SK-N-SH treated with all-trans-retinoic acid at 6 μM for 48 hours (cell line): ENCODE data around the gene ZNF423.

ENCODE experiments used
- CREB5 ChIP-seq: fragments of 250-450 bp; sonication (Bioruptor Pico); IDR thresholded peaks from 2 replicates; pipeline ENCODE4 v1.5.1; 2020; ENCODE audit warnings: low read depth, mild to moderate bottlenecking, moderate library complexity
- CSDC2 ChIP-seq: fragments of 250-450 bp; sonication (Bioruptor Pico); IDR thresholded peaks from 2 replicates; pipeline ENCODE4 v1.5.0; 2020; ENCODE audit warnings: mild to moderate bottlenecking, moderate library complexity
- ESRRG ChIP-seq: fragments of 250-450 bp; sonication (Bioruptor Pico); IDR thresholded peaks from 2 replicates; pipeline ENCODE4 v1.6.1; 2021; ENCODE audit warnings: mild to moderate bottlenecking
- OSR1 ChIP-seq: fragments of 250-450 bp; sonication (Bioruptor Pico); IDR thresholded peaks from 2 replicates; pipeline ENCODE4 v1.8.0; 2022; ENCODE audit warnings: moderate library complexity, mild to moderate bottlenecking, inconsistent platforms
- POU6F1 ChIP-seq: fragments of 250-450 bp; sonication (Bioruptor Pico); IDR thresholded peaks from 2 replicates; pipeline ENCODE4 v1.8.0; 2021; ENCODE audit warnings: low read depth, mild to moderate bottlenecking, moderate library complexity, borderline replicate concordance
- PPARA ChIP-seq: fragments of 250-450 bp; sonication (Bioruptor Pico); IDR thresholded peaks from 2 replicates; pipeline ENCODE4 v1.5.0; 2020; ENCODE audit warnings: mild to moderate bottlenecking, borderline replicate concordance
- RARB ChIP-seq: fragments of 250-450 bp; sonication (Bioruptor Pico); IDR thresholded peaks from 2 replicates; pipeline ENCODE4 v1.8.0; 2021; ENCODE audit warnings: mild to moderate bottlenecking, moderate library complexity
- TCF4 ChIP-seq: fragments of 250-450 bp; sonication (Bioruptor Pico); IDR thresholded peaks from 2 replicates; pipeline ENCODE4 v1.8.0; 2021; ENCODE audit warnings: mild to moderate bottlenecking, moderate library complexity, borderline replicate concordance
- ZFP3 ChIP-seq: fragments of 250-450 bp; sonication (Bioruptor Pico); IDR thresholded peaks from 2 replicates; pipeline ENCODE4 v1.5.0; 2020; ENCODE audit warnings: mild to moderate bottlenecking, moderate library complexity
- ZFP30 ChIP-seq: fragments of 450-650 bp; formaldehyde crosslinking; IDR thresholded peaks from 2 replicates; pipeline ENCODE4 v1.5.0; 2022; ENCODE audit warnings: mild to moderate bottlenecking, moderate library complexity
- ZNF70 ChIP-seq: fragments of 450-650 bp; formaldehyde crosslinking; IDR thresholded peaks from 2 replicates; pipeline ENCODE4 v1.5.0; 2020; ENCODE audit warnings: mild to moderate bottlenecking, moderate library complexity
- TF ChIP-seq, protein P1 (sequence below): fragments of 250-450 bp; sonication (Bioruptor Pico); IDR thresholded peaks from 2 replicates; pipeline ENCODE4 v1.5.1; 2021; ENCODE audit warnings: mild to moderate bottlenecking, moderate library complexity
- TF ChIP-seq, protein P2 (sequence below): fragments of 250-450 bp; sonication (Bioruptor Pico); IDR thresholded peaks from 2 replicates; pipeline ENCODE4 v1.8.0; 2020; ENCODE audit warnings: mild to moderate bottlenecking, moderate library complexity, borderline replicate concordance

DNA sequence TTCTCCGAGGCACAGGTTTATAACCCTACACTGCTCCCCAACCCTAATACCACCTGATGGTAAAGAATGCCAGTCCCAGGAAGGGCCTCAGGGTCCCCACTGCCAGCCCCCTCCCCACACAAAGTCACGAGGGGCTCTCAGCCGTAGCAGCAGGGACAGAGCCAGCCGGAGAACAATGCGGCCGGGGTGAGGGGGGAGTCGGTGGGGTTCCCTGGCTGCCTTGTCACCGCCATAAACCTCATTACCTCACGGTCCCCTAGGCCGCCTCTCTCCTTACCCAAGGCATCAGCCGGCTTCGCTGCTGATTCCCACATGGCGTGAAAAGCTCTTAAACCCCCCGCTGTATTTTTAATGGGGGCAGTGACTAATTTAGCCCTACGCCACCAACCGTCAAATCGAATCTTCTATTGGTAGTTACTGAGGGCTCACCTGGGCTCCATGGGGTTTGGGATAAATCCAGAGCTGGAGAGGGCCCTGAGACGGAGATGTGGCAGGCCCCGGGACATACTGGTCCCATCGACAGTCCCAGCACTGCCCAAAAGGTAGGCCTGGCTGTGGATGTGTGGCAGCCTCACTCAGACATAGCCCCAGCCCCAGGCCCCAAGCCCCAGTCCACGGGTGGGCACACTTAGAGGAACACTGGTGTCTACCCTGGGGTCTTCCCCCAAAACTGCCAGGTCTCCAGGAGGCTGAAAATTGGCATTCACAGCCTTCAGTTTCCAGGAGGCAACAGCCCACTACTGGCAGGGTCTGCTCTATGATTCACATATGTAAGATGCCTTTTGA is 367.0 kb downstream of the ZNF423 start:
- TF ChIP-seq ZFP3 (CRISPR knock-in tag) (no peak), ESRRG (CRISPR knock-in tag) (no peak), PPARA (CRISPR knock-in tag) (no peak), POU6F1 (CRISPR knock-in tag) (no peak), ZFP30 (CRISPR knock-in tag) (no peak), CSDC2 (no peak), OSR1 (no peak), RARB (CRISPR knock-in tag) (no peak), CREB5 (CRISPR knock-in tag) (no peak), ZNF70 (CRISPR knock-in tag) (no peak), TCF4 (no peak)
- TF ChIP-seq, protein P1, sequence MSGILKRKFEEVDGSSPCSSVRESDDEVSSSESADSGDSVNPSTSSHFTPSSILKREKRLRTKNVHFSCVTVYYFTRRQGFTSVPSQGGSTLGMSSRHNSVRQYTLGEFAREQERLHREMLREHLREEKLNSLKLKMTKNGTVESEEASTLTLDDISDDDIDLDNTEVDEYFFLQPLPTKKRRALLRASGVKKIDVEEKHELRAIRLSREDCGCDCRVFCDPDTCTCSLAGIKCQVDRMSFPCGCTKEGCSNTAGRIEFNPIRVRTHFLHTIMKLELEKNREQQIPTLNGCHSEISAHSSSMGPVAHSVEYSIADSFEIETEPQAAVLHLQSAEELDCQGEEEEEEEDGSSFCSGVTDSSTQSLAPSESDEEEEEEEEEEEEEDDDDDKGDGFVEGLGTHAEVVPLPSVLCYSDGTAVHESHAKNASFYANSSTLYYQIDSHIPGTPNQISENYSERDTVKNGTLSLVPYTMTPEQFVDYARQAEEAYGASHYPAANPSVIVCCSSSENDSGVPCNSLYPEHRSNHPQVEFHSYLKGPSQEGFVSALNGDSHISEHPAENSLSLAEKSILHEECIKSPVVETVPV (CRISPR knock-in tag): no peak
- TF ChIP-seq, protein P2, sequence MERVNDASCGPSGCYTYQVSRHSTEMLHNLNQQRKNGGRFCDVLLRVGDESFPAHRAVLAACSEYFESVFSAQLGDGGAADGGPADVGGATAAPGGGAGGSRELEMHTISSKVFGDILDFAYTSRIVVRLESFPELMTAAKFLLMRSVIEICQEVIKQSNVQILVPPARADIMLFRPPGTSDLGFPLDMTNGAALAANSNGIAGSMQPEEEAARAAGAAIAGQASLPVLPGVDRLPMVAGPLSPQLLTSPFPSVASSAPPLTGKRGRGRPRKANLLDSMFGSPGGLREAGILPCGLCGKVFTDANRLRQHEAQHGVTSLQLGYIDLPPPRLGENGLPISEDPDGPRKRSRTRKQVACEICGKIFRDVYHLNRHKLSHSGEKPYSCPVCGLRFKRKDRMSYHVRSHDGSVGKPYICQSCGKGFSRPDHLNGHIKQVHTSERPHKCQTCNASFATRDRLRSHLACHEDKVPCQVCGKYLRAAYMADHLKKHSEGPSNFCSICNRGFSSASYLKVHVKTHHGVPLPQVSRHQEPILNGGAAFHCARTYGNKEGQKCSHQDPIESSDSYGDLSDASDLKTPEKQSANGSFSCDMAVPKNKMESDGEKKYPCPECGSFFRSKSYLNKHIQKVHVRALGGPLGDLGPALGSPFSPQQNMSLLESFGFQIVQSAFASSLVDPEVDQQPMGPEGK (CRISPR knock-in tag): no peak
